ENCODE data around the gene IST1. TPM values are rescaled to one million over a fixed set of nuclear protein-coding genes. Genes with fewer than 3 reads are reported as not detected.

Gene IST1
- total and polyA plus RNA-seq, 4 donors = 33.8 to 95.3 (median 53.5) TPM

GRCh38 chr16:71919035-71919434 is 23.7 kb downstream of the IST1 start:
- Histone ChIP-seq H3K9me3 (ENCODE audit: control insufficient read depth in 4 of 4, low read length in 3 of 4) (no peaks in the 10 kb centered on the region), H3K27ac (ENCODE audit: low read depth in 1 of 2, low read length in 2 of 2) (no peak overlapping the region), H3K4me1 (ENCODE audit: control insufficient read depth in 4 of 4, insufficient read depth in 4 of 4, low read length in 3 of 4) (peaks cover 2 to 17% (median 11%) of the 10 kb centered on the region in 4 donors), H3K9ac (ENCODE audit: low read depth in 1 of 2, low read length in 2 of 2) (no peak overlapping the region), H3K27me3 (ENCODE audit: control insufficient read depth in 4 of 4, insufficient read depth in 4 of 4, low read length in 3 of 4) (no peaks in the 10 kb centered on the region), H3K36me3 (ENCODE audit: control insufficient read depth in 4 of 4, insufficient read depth in 3 of 4, low read depth in 1 of 4, low read length in 3 of 4) (peaks cover 7 to 68% (median 64%) of the 10 kb centered on the region in 4 donors), H3K4me3 (ENCODE audit: low read depth in 1 of 3, low read length in 3 of 3) (no peak overlapping the region)
- TF ChIP-seq RAD21 (IDR thresholded peaks at IDR 0.05) = peak in 1 of 2 donors; percentile 7
- TF ChIP-seq SP1 (IDR thresholded peaks at IDR 0.05) = no peak
- DNase-seq (ENCODE audit: low spot score) = no peak
- 71% methylated on average over 3 of the region's 3 CpGs for WGBS

- Histone ChIP-seq H3K9me3 (ENCODE audit: control insufficient read depth in 4 of 4, low read length in 3 of 4) (no peaks in the 10 kb centered on the region), H3K36me3 (ENCODE audit: control insufficient read depth in 4 of 4, insufficient read depth in 3 of 4, low read depth in 1 of 4, low read length in 3 of 4) (peaks cover 11 to 77% (median 74%) of the 10 kb centered on the region in 4 donors), H3K27ac (ENCODE audit: low read depth in 1 of 2, low read length in 2 of 2) (no peak overlapping the region), H3K27me3 (ENCODE audit: control insufficient read depth in 4 of 4, insufficient read depth in 4 of 4, low read length in 3 of 4) (no peaks in the 10 kb centered on the region), H3K4me1 (ENCODE audit: control insufficient read depth in 4 of 4, insufficient read depth in 4 of 4, low read length in 3 of 4) (peaks cover 0 to 5% (median under 1%) of the 10 kb centered on the region in 4 donors), H3K4me3 (ENCODE audit: low read depth in 1 of 3, low read length in 3 of 3) (no peak overlapping the region), H3K9ac (ENCODE audit: low read depth in 1 of 2, low read length in 2 of 2) (no peak overlapping the region)
- no peak for TF ChIP-seq RXRA (IDR thresholded peaks at IDR 0.05)
- no peak for TF ChIP-seq HNF4G (IDR thresholded peaks at IDR 0.05)
- TF ChIP-seq FOXA1 (IDR thresholded peaks at IDR 0.05) = no peak
- no peak for TF ChIP-seq HNF4A (conservative IDR thresholded peaks at IDR 0.05)
- no peak for TF ChIP-seq ATF3 (IDR thresholded peaks at IDR 0.05)
- no peak for TF ChIP-seq NR2F2 (IDR thresholded peaks at IDR 0.05)
- TF ChIP-seq SP1 (IDR thresholded peaks at IDR 0.05) = no peak
- TF ChIP-seq RAD21 (IDR thresholded peaks at IDR 0.05) = no peak
- WGBS = 92% methylated on average over 2 of the region's 2 CpGs
- DNase-seq (ENCODE audit: low spot score) = no peak
These were observed 25.3 kb downstream of the IST1 start for GRCh38 chr16:71920658-71921057.

GRCh38 chr16:71923941-71924690 is 28.8 kb downstream of the IST1 start:
- H3K27me3 ChIP-seq (ENCODE audit: control insufficient read depth in 4 of 4, insufficient read depth in 4 of 4, low read length in 3 of 4) = no peaks in the 10 kb centered on the region
- DNase-seq (ENCODE audit: low spot score) = no peak
- TF ChIP-seq HNF4A (conservative IDR thresholded peaks at IDR 0.05) (no peak), GABPA (IDR thresholded peaks at IDR 0.05 in 1 of 2, conservative IDR thresholded peaks at IDR 0.05 in 1 of 2) (no peak), RXRA (IDR thresholded peaks at IDR 0.05) (no peak), NR2F2 (IDR thresholded peaks at IDR 0.05) (no peak), FOXA1 (IDR thresholded peaks at IDR 0.05) (no peak), MAX (IDR thresholded peaks at IDR 0.05) (no peak), CTCF (IDR thresholded peaks at IDR 0.05; ENCODE audit: low read depth, low read length, missing input control) (no peak), EGR1 (IDR thresholded peaks at IDR 0.05; ENCODE audit: low read depth in 2 of 2) (no peak), ATF3 (IDR thresholded peaks at IDR 0.05) (no peak), JUND (IDR thresholded peaks at IDR 0.05) (no peak), SP1 (IDR thresholded peaks at IDR 0.05) (no peak), RAD21 (IDR thresholded peaks at IDR 0.05) (no peak), HNF4G (IDR thresholded peaks at IDR 0.05) (no peak)
- no peak overlapping the region for H3K4me3 ChIP-seq (ENCODE audit: low read depth in 1 of 3, low read length in 3 of 3)
- H3K4me1 ChIP-seq (ENCODE audit: control insufficient read depth in 4 of 4, insufficient read depth in 4 of 4, low read length in 3 of 4) = no peaks in the 10 kb centered on the region
- no peak overlapping the region for H3K27ac ChIP-seq (ENCODE audit: low read depth in 1 of 2, low read length in 2 of 2)
- no peaks in the 10 kb centered on the region for H3K9me3 ChIP-seq (ENCODE audit: control insufficient read depth in 4 of 4, low read length in 3 of 4)
- WGBS = 94% methylated on average over 10 of the region's 10 CpGs
- H3K36me3 ChIP-seq (ENCODE audit: control insufficient read depth in 4 of 4, insufficient read depth in 3 of 4, low read depth in 1 of 4, low read length in 3 of 4) = peaks cover 17 to 87% (median 75%) of the 10 kb centered on the region in 4 donors
- H3K9ac ChIP-seq (ENCODE audit: low read depth in 1 of 2, low read length in 2 of 2) = no peak overlapping the region
